ENCODE measurements around the gene FBXO42. TPM values are rescaled to one million over a fixed set of nuclear protein-coding genes. Genes with fewer than 3 reads are reported as not detected.

The FBXO42 gene
- total RNA-seq, 1 donor from 2014 or later = 19.0 TPM

- ChIA-PET CTCF (no interaction called here), POLR2A (interaction anchor here (0.7 to 1.3 kb wide), 2 partner anchors 11 to 25 kb away, joined by 3 to 9 read pairs; no protein-coding TSS in a partner anchor)
- Mint-ChIP-seq H3K9me3 (no peaks in the 10 kb centered on the region), H3K27ac (no peak overlapping the region), H3K36me3 (ENCODE audit: low read depth) (peaks cover 36% of the 10 kb centered on the region), H3K27me3 (no peaks in the 10 kb centered on the region), H3K4me1 (peaks cover 65% of the 10 kb centered on the region), H3K4me3 (no peak overlapping the region)
- DNase-seq = no peak
- intact Hi-C loops (cut with micrococcal nuclease) = no loop called here
- no peak for ATAC-seq (ENCODE audit: low read depth)
- TF ChIP-seq CTCF (IDR thresholded peaks at IDR 0.05) = no peak
These were observed 26.2 kb upstream of the FBXO42 start for GRCh38 chr1:16378443-16378842.

DNA sequence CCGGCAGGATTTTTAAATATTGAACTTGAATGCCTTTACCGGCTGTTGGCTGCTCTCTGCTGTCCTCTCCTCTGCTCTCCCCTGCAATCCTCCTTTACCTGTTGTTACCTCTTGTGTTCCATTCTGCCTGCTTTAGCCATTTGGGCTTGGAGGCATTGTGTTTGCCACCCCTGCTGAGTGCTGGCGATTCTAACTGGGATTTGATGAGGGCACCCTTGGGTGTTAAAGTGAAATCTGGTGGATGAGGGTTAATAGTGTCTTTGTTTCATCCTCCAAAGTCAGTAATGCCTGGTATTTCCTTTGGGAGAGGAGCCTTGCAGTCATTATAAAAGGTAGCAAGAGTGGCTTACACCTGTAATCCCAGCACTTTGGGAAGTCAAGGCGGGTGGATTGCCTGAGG, 24.7 kb upstream of the FBXO42 start:
- intact Hi-C loops (cut with micrococcal nuclease) = loop anchor here (1.0 kb wide), 1 partner anchor 10 kb away; no protein-coding TSS in a partner anchor
- H3K27ac Mint-ChIP-seq = no peak overlapping the region
- H3K4me1 Mint-ChIP-seq = peaks cover 72% of the 10 kb centered on the region
- H3K36me3 Mint-ChIP-seq (ENCODE audit: low read depth) = peaks cover 38% of the 10 kb centered on the region
- no peaks in the 10 kb centered on the region for H3K9me3 Mint-ChIP-seq
- H3K27me3 Mint-ChIP-seq = no peaks in the 10 kb centered on the region
- no peak for DNase-seq
- TF ChIP-seq CTCF (IDR thresholded peaks at IDR 0.05) = no peak
- ChIA-PET CTCF (no interaction called here), POLR2A (interaction anchor here (0.7 to 0.8 kb wide), 3 partner anchors 9 to 15 kb away, joined by 3 to 6 read pairs (median 6); no protein-coding TSS in a partner anchor)
- no peak overlapping the region for H3K4me3 Mint-ChIP-seq
- no peak for ATAC-seq (ENCODE audit: low read depth)

GRCh38 chr1:16375521-16376340, 23.5 kb upstream of the FBXO42 start:
- H3K4me1 Mint-ChIP-seq = peaks cover 77% of the 10 kb centered on the region
- H3K9me3 Mint-ChIP-seq = no peaks in the 10 kb centered on the region
- peaks cover 45% of the 10 kb centered on the region for H3K36me3 Mint-ChIP-seq (ENCODE audit: low read depth)
- H3K27me3 Mint-ChIP-seq = no peaks in the 10 kb centered on the region
- ChIA-PET POLR2A (interaction anchor here (1.4 to 1.5 kb wide), 2 partner anchors 8 to 11 kb away, joined by 5 to 7 read pairs; partner anchors contain the start of gene SZRD1), CTCF (no interaction called here)
- no peak overlapping the region for H3K27ac Mint-ChIP-seq
- no peak for DNase-seq
- intact Hi-C loops (cut with micrococcal nuclease) = no loop called here
- TF ChIP-seq CTCF (IDR thresholded peaks at IDR 0.05) = no peak
- ATAC-seq (ENCODE audit: low read depth) = no peak
- no peak overlapping the region for H3K4me3 Mint-ChIP-seq

DNA sequence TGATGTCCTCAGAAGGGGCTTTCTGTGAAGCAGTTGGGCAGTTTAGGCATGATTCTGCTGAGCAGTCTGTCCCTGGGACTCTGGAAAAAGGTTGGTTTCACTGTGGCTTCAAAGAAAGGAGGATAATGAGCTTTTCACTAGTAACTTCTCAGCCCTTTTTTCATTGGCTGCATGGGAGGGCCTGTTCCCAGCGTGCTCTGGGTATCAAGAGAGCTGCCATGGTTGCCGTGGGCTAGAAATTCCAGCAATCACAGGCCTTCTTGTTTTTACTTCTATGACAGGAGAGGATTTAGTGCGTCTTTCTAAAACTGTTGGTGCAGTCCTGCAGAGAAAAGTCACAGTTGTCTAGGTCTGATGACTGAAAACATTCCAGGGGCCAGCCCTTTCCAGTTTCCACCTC, 22.0 kb upstream of the FBXO42 start:
- intact Hi-C loops (cut with micrococcal nuclease) = no loop called here
- peaks cover 45% of the 10 kb centered on the region for H3K36me3 Mint-ChIP-seq (ENCODE audit: low read depth)
- no peak overlapping the region for H3K27ac Mint-ChIP-seq
- ChIA-PET POLR2A (interaction anchor here (1.1 to 1.5 kb wide), 2 partner anchors 13 to 67 kb away, joined by 3 to 5 read pairs; partner anchors contain the start of gene NECAP2), CTCF (no interaction called here)
- no peaks in the 10 kb centered on the region for H3K27me3 Mint-ChIP-seq
- no peaks in the 10 kb centered on the region for H3K9me3 Mint-ChIP-seq
- no peak for DNase-seq
- ATAC-seq (ENCODE audit: low read depth) = no peak
- no peak for TF ChIP-seq CTCF (IDR thresholded peaks at IDR 0.05)
- no peak overlapping the region for H3K4me3 Mint-ChIP-seq
- peaks cover 79% of the 10 kb centered on the region for H3K4me1 Mint-ChIP-seq

GRCh38 chr1:16372535-16373285, 20.4 kb upstream of the FBXO42 start:
- Mint-ChIP-seq H3K27me3 (no peaks in the 10 kb centered on the region), H3K4me3 (no peak overlapping the region), H3K36me3 (ENCODE audit: low read depth) (peaks cover 53% of the 10 kb centered on the region), H3K4me1 (peaks cover 79% of the 10 kb centered on the region), H3K9me3 (no peaks in the 10 kb centered on the region), H3K27ac (no peak overlapping the region)
- DNase-seq = no peak
- ATAC-seq (ENCODE audit: low read depth) = no peak
- intact Hi-C loops (cut with micrococcal nuclease) = no loop called here
- ChIA-PET CTCF (interaction anchor here (0.8 kb wide), 1 partner anchor 9 kb away, joined by 3 read pairs; no protein-coding TSS in a partner anchor), POLR2A (interaction anchor here (0.7 to 1.8 kb wide), 6 partner anchors 8 to 487 kb away, joined by 3 to 18 read pairs (median 8); partner anchors contain the start of gene FBXO42)
- TF ChIP-seq CTCF (IDR thresholded peaks at IDR 0.05) = no peak

All from activated B cell treated with CpG ODN at 0.5 μM for 24 hours (primary cell).